GM21825 (cell line): Measurements from ENCODE around the gene APLP2.

Source experiments
- ATAC-seq: cut with Tn5 transposase; IDR thresholded peaks from one replicate; pipeline ENCODE4 v1.9.1; 2021; ENCODE audit warnings: mild to moderate bottlenecking, moderate library complexity; ENCODE audit not compliant: unreplicated experiment

The APLP2 gene

GRCh38 chr11:130054966-130055365 lies 14.7 kb upstream of the APLP2 start:
- no peak for ATAC-seq

GRCh38 chr11:130055617-130056016 lies 14.1 kb upstream of the APLP2 start:
- ATAC-seq = no peak

GRCh38 chr11:130061017-130061416 lies 8.7 kb upstream of the APLP2 start:
- ATAC-seq = no peak

- ATAC-seq = no peak
These were observed 7.7 kb upstream of the APLP2 start for GRCh38 chr11:130062026-130062425.

- ATAC-seq = no peak
These were observed 6.2 kb upstream of the APLP2 start for GRCh38 chr11:130063451-130063850.

- no peak for ATAC-seq
These were observed 5.1 kb upstream of the APLP2 start for GRCh38 chr11:130064596-130064995.

- ATAC-seq = no peak
These were observed 3.4 kb upstream of the APLP2 start for GRCh38 chr11:130066338-130066737.

- ATAC-seq = no peak
These were observed 1.1 kb upstream of the APLP2 start for GRCh38 chr11:130068546-130068985.

GRCh38 chr11:130068986-130069658 lies 572 bp upstream of the APLP2 start:
- peak; percentile 33 for ATAC-seq

- ATAC-seq = peak; percentile 26
These were observed 583 bp downstream of the APLP2 start for GRCh38 chr11:130070109-130070845.

GRCh38 chr11:130070846-130071200 lies 1.1 kb downstream of the APLP2 start:
- no peak for ATAC-seq

- no peak for ATAC-seq
These were observed 1.6 kb downstream of the APLP2 start for GRCh38 chr11:130071211-130071712.

- no peak for ATAC-seq
These were observed 5.0 kb downstream of the APLP2 start for GRCh38 chr11:130074736-130075135.

- ATAC-seq = no peak
These were observed 7.2 kb downstream of the APLP2 start for GRCh38 chr11:130076778-130077481.

- no peak for ATAC-seq
These were observed 8.0 kb downstream of the APLP2 start for GRCh38 chr11:130077671-130078070.

- no peak for ATAC-seq
These were observed 8.4 kb downstream of the APLP2 start for GRCh38 chr11:130078080-130078479.

- ATAC-seq = no peak
These were observed 16.1 kb downstream of the APLP2 start for GRCh38 chr11:130085671-130086290.

GRCh38 chr11:130086669-130087068 lies 17.0 kb downstream of the APLP2 start:
- ATAC-seq = no peak

- ATAC-seq = peak; percentile 85
These were observed 17.7 kb downstream of the APLP2 start for GRCh38 chr11:130087294-130087926.

- ATAC-seq = no peak
These were observed 18.5 kb downstream of the APLP2 start for GRCh38 chr11:130088217-130088616.
